ENCODE measurements around the gene KLK3.

KLK3 gene

DNA sequence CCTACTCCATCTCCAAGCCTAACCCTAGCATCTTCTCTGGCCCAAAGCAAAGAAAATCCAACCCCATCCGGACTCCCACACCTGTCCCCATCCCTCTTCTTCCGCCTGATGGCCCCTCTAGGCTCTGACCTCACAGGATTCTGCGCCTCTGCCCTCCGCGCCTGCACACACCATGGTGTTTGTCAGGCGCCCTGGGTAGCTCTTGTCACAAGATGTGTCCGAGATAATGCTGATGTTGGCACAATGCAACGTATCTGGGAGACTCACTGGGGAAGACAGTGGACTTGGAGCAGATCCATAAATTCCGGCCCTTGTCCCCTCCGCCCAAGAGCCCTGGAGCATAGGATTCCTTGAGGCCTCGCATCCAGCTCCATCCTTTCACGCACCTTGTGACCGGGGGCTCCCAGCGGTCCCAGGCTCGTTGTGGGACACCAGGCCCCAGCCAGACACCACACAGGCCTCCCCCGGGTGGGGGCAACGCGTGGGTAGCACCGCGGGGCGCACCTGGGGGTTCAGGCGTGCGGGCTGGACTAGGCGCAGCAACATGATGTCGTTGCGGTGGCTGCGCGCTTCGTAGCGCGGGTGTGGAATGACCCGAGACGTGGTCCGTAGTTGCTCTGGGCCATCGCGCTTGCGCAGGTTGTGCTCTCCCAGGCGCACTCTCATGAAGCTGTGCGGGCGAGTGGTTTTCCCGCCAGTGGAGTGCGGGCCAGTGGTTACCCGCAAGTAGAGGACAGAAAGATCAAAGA is 28.0 kb upstream of the KLK3 start:
- Histone ChIP-seq H3K27ac (replicated peaks) (no peak overlapping the region), H3K27me3 (ENCODE audit: insufficient read depth, poor library complexity, severe bottlenecking) (peaks cover 5% of the 10 kb centered on the region), H3K4me3 (replicated peaks; ENCODE audit: insufficient read depth, low read length) (no peak overlapping the region)
- TF ChIP-seq SPI1 (IDR thresholded peaks at IDR 0.05; ENCODE audit: borderline replicate concordance, low read depth) (no peak), GABPA (IDR thresholded peaks at IDR 0.05; ENCODE audit: low read depth) (no peak)
- TF ChIP-seq, protein P1, sequence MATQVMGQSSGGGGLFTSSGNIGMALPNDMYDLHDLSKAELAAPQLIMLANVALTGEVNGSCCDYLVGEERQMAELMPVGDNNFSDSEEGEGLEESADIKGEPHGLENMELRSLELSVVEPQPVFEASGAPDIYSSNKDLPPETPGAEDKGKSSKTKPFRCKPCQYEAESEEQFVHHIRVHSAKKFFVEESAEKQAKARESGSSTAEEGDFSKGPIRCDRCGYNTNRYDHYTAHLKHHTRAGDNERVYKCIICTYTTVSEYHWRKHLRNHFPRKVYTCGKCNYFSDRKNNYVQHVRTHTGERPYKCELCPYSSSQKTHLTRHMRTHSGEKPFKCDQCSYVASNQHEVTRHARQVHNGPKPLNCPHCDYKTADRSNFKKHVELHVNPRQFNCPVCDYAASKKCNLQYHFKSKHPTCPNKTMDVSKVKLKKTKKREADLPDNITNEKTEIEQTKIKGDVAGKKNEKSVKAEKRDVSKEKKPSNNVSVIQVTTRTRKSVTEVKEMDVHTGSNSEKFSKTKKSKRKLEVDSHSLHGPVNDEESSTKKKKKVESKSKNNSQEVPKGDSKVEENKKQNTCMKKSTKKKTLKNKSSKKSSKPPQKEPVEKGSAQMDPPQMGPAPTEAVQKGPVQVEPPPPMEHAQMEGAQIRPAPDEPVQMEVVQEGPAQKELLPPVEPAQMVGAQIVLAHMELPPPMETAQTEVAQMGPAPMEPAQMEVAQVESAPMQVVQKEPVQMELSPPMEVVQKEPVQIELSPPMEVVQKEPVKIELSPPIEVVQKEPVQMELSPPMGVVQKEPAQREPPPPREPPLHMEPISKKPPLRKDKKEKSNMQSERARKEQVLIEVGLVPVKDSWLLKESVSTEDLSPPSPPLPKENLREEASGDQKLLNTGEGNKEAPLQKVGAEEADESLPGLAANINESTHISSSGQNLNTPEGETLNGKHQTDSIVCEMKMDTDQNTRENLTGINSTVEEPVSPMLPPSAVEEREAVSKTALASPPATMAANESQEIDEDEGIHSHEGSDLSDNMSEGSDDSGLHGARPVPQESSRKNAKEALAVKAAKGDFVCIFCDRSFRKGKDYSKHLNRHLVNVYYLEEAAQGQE (IDR thresholded peaks at IDR 0.05; ENCODE audit: insufficient replicate concordance, low read depth) = no peak
- no peak for DNase-seq (ENCODE audit: low read depth in 1 of 2, low spot score in 1 of 2)

DNA sequence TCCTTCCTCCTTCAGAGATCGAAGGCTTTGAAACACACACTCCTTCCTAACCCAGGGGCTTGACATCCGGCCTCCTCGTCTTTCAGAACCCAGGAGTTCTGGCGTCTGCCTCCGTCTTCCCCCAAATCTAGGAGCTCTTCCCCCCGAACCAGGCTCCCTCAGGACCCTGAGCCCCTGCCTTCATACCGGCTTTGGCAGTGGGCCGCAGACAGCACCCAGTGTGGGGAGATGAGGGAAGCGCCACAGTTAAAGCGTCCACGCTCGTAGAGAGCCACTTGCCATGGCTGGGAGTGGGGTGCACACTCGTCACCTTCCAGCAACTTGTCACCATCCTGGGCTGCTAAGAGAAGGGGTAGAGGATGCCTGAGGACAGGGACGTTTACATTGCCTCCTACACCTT is 27.2 kb upstream of the KLK3 start:
- H3K27me3 ChIP-seq (ENCODE audit: insufficient read depth, poor library complexity, severe bottlenecking) = peaks cover 5% of the 10 kb centered on the region
- DNase-seq (ENCODE audit: low read depth in 1 of 2, low spot score in 1 of 2) = no peak

DNA sequence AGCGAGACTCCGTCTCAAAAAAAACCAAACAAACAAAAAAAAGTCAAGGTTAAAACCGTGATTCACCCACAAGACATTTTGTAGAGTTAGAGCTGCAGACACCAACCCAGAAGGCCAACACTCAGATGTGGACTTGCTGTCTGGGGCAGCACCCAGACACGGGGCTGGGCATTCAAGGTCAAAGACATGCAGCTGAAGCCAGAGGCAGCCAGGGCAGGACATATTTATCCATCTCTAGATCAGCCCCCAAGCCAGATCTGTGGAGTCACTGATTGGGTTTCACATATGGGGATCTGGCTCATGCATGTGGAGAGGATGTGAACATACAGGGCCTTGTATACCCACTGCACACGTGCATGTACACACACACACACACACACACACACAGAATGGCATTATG is 24.9 kb upstream of the KLK3 start:
- H3K27me3 ChIP-seq (ENCODE audit: insufficient read depth, poor library complexity, severe bottlenecking) = peaks cover 4% of the 10 kb centered on the region
- TF ChIP-seq GABPA (IDR thresholded peaks at IDR 0.05; ENCODE audit: low read depth) (no peak), SPI1 (IDR thresholded peaks at IDR 0.05; ENCODE audit: borderline replicate concordance, low read depth) (no peak)
- TF ChIP-seq, protein P1 (IDR thresholded peaks at IDR 0.05; ENCODE audit: insufficient replicate concordance, low read depth) = no peak
- TF ChIP-seq, protein P2, sequence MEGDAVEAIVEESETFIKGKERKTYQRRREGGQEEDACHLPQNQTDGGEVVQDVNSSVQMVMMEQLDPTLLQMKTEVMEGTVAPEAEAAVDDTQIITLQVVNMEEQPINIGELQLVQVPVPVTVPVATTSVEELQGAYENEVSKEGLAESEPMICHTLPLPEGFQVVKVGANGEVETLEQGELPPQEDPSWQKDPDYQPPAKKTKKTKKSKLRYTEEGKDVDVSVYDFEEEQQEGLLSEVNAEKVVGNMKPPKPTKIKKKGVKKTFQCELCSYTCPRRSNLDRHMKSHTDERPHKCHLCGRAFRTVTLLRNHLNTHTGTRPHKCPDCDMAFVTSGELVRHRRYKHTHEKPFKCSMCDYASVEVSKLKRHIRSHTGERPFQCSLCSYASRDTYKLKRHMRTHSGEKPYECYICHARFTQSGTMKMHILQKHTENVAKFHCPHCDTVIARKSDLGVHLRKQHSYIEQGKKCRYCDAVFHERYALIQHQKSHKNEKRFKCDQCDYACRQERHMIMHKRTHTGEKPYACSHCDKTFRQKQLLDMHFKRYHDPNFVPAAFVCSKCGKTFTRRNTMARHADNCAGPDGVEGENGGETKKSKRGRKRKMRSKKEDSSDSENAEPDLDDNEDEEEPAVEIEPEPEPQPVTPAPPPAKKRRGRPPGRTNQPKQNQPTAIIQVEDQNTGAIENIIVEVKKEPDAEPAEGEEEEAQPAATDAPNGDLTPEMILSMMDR (IDR thresholded peaks at IDR 0.05; ENCODE audit: insufficient read depth, low read length) = no peak
- DNase-seq (ENCODE audit: low read depth in 1 of 2, low spot score in 1 of 2) = no peak

More for the DNA sequence above, 27.2 kb upstream of the KLK3 start:
- no peak overlapping the region for H3K4me3 ChIP-seq (replicated peaks; ENCODE audit: insufficient read depth, low read length)
- no peak overlapping the region for H3K27ac ChIP-seq (replicated peaks)
- TF ChIP-seq, protein P2 (IDR thresholded peaks at IDR 0.05; ENCODE audit: insufficient read depth, low read length) = no peak

DNA sequence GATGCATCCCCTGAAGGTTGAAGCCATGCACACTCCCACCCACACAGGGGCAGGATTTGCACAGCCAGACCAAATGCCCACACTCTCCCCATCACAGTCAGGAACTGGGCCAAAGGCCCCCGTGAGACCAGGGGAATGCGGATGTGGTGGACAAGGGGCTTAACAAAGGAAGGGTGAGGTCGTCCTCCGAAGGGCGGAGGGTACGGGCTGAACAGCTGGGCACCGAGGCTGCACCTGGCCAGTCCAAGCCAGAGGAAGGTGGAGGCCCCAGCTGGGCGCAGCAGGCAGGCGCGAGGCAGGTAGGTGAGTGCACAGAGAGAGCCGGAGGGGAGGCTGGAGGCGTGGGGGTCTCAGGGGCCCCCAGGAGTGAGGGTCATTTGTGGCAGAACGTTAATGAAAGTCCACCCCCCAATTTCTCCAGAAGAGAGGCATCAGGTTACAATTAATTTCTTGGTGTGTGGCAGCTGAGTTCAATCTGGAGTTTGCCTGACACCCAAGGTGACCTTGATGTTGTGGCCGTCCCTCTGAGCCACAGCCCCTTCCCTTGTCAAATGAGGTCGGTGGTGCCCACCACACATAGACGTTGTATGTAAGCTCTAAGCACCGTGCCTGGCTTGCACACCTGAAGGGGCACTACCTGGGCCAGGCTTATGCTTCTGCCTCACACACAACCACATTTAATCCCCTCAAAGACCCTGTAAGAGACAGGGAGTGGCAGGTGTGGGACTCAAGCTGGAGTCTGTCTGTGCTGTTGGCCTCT is 24.3 kb upstream of the KLK3 start:
- Histone ChIP-seq H3K4me3 (replicated peaks; ENCODE audit: insufficient read depth, low read length) (no peak overlapping the region), H3K27ac (replicated peaks) (no peak overlapping the region), H3K27me3 (ENCODE audit: insufficient read depth, poor library complexity, severe bottlenecking) (peaks cover 11% of the 10 kb centered on the region)
- TF ChIP-seq SPI1 (IDR thresholded peaks at IDR 0.05; ENCODE audit: borderline replicate concordance, low read depth) = no peak
- TF ChIP-seq GABPA (IDR thresholded peaks at IDR 0.05; ENCODE audit: low read depth) = no peak
- TF ChIP-seq, protein P2 (IDR thresholded peaks at IDR 0.05; ENCODE audit: insufficient read depth, low read length) = no peak
- no peak for TF ChIP-seq POLR2AphosphoS5 (IDR thresholded peaks at IDR 0.05; ENCODE audit: low read depth)
- TF ChIP-seq, protein P1 (IDR thresholded peaks at IDR 0.05; ENCODE audit: insufficient replicate concordance, low read depth) = no peak
- no peak for DNase-seq (ENCODE audit: low read depth in 1 of 2, low spot score in 1 of 2)

More for the DNA sequence above, 24.9 kb upstream of the KLK3 start:
- H3K27ac ChIP-seq (replicated peaks) = no peak overlapping the region
- no peak overlapping the region for H3K4me3 ChIP-seq (replicated peaks; ENCODE audit: insufficient read depth, low read length)

All from HL-60 (cell line).